ENCODE results near the gene BEX4.
"Not testable (repeated sequence)": the region's sequence is repeated elsewhere in the genome, so short reads cannot be mapped to it uniquely, and the experiment has no call there.

Gene BEX4

GRCh38 chrX:103214870-103215424 lies at the start of gene BEX4:
TSS of gene BEX4 (plus strand) at chrX:103215108. CDS start at chrX:103216154, 1,046 bp downstream.
- DNase-seq: peak; percentile 89

- DNase-seq: no peak
Observed at GRCh38 chrX:103170216-103170615, 44.7 kb upstream of the BEX4 start.

GRCh38 chrX:103171353-103171752 lies 43.6 kb upstream of the BEX4 start:
- no peak for DNase-seq

- not testable (repeated sequence) for DNase-seq
Observed at GRCh38 chrX:103175256-103175655, 39.7 kb upstream of the BEX4 start.

- DNase-seq: peak; percentile 63
Observed at GRCh38 chrX:103175944-103176753, 38.8 kb upstream of the BEX4 start.

GRCh38 chrX:103177556-103177955 lies 37.4 kb upstream of the BEX4 start:
- no peak for DNase-seq

GRCh38 chrX:103183912-103184311 lies 31.0 kb upstream of the BEX4 start:
- DNase-seq: peak; percentile 6

- DNase-seq: no peak
Observed at GRCh38 chrX:103187953-103188475, 26.9 kb upstream of the BEX4 start.

- DNase-seq: no peak
Observed at GRCh38 chrX:103197721-103198306, 17.1 kb upstream of the BEX4 start.

GRCh38 chrX:103198668-103199067 lies 16.2 kb upstream of the BEX4 start:
- not testable (repeated sequence) for DNase-seq

- DNase-seq: no peak
Observed at GRCh38 chrX:103201041-103201440, 13.9 kb upstream of the BEX4 start.

GRCh38 chrX:103210056-103210455 lies 4.9 kb upstream of the BEX4 start:
- DNase-seq: no peak

GRCh38 chrX:103211012-103211715 lies 3.7 kb upstream of the BEX4 start:
- peak; percentile 76 for DNase-seq

- no peak for DNase-seq
Observed at GRCh38 chrX:103212749-103213457, 2.0 kb upstream of the BEX4 start.

GRCh38 chrX:103215425-103215991 lies 600 bp downstream of the BEX4 start:
- peak; percentile 49 for DNase-seq

- DNase-seq: no peak
Observed at GRCh38 chrX:103220511-103221323, 5.8 kb downstream of the BEX4 start.

GRCh38 chrX:103225918-103226317 lies 11.0 kb downstream of the BEX4 start:
- not testable (repeated sequence) for DNase-seq

GRCh38 chrX:103233263-103233662 lies 18.4 kb downstream of the BEX4 start:
- no peak for DNase-seq

- DNase-seq: no peak
Observed at GRCh38 chrX:103234869-103235268, 20.0 kb downstream of the BEX4 start.

- peak; percentile 1 for DNase-seq
Observed at GRCh38 chrX:103235608-103236007, 20.7 kb downstream of the BEX4 start.

GRCh38 chrX:103236296-103236695 lies 21.4 kb downstream of the BEX4 start:
- DNase-seq: no peak

Data from NCI-H82 (cell line).